Neuron (in vitro differentiated cells): ENCODE results near the gene UGT8.
"Not testable (repeated sequence)": the region's sequence is repeated elsewhere in the genome, so short reads cannot be mapped to it uniquely, and the experiment has no call there.

Experiments
- H2AFZ ChIP-seq: one replicate; pipeline ENCODE4 v1.6.1; 2013; ENCODE audit warnings: low read depth, mild to moderate bottlenecking, inconsistent platforms, low read length, moderate library complexity
- H3K27me3 ChIP-seq: one replicate; pipeline ENCODE4 v1.6.1; 2013; ENCODE audit warnings: low read length; ENCODE audit not compliant: insufficient read depth
- H3K36me3 ChIP-seq: one replicate; pipeline ENCODE4 v1.6.1; 2013; ENCODE audit warnings: low read length; ENCODE audit not compliant: insufficient read depth
- H3K4me1 ChIP-seq: one replicate; pipeline ENCODE4 v1.6.1; 2013; ENCODE audit warnings: low read length; ENCODE audit not compliant: insufficient read depth
- H3K4me3 ChIP-seq: 2 replicates; pipeline ENCODE4 v1.5.1; 2013; ENCODE audit warnings: mild to moderate bottlenecking, low read length, moderate library complexity
- H3K9me3 ChIP-seq: one replicate; pipeline ENCODE4 v1.6.1; 2013; ENCODE audit warnings: low read length

Gene UGT8, protein sequence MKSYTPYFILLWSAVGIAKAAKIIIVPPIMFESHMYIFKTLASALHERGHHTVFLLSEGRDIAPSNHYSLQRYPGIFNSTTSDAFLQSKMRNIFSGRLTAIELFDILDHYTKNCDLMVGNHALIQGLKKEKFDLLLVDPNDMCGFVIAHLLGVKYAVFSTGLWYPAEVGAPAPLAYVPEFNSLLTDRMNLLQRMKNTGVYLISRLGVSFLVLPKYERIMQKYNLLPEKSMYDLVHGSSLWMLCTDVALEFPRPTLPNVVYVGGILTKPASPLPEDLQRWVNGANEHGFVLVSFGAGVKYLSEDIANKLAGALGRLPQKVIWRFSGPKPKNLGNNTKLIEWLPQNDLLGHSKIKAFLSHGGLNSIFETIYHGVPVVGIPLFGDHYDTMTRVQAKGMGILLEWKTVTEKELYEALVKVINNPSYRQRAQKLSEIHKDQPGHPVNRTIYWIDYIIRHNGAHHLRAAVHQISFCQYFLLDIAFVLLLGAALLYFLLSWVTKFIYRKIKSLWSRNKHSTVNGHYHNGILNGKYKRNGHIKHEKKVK

DNA sequence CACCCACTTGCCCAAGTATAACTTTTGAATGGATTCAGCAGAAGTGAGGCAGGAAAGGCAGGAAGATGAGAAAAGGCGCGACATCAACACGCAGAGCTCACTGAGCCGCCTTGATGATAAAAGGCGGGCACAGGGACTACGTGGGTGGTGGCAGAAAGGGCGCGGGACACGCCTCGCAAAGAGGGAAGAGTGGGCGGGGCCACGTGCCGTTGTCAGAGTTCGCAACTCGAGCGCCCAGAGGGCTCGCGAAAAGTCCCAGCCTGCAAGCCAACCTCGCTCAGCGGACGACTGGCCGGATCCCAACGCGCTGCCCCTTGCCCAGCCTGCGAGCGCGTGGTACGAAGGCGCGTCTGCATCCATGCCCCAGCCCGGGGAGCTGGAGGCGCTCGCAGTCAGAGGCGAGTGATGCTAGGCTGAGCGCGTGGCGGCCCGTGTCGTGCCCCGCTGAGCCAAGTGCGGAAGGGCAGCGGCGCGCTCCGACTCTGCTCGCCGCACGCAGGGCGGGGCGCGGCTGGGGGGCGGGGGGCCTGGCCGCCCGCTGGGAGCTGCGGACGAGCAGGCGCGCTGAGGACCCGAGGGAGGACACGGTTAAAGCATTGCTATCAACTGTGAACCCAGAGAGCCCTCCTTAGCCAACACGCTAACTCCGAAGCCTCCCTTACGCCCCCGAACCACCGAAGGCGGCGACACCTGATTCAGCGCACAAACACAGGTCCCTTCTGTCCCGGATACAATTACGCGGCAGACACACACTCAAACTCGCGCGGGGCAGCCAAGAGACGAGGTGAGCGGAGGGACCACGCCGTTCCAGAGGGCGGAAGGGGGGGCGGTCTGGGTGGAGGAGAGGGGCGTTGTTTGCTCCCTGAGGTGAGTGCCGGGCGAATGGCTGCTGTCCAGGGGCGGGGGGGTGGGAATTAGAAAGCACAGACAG, at the start of gene UGT8:
UGT8 (plus strand) TSS at position 617 of the 931 bp plus-strand sequence. CDS start 24,074 bp downstream, outside the sequence.
- no peaks in the 10 kb centered on the region for H3K36me3 ChIP-seq
- peaks cover 15% of the 10 kb centered on the region for H3K4me1 ChIP-seq
- no peaks in the 10 kb centered on the region for H3K9me3 ChIP-seq
- H3K27me3 ChIP-seq, result peaks cover 51% of the 10 kb centered on the region
- H3K4me3 ChIP-seq, result peak within 1 kb of the TSS; percentile 46
- peak within 1 kb of the TSS; percentile 89 for H2AFZ ChIP-seq

- Histone ChIP-seq H3K9me3 (no peaks in the 10 kb centered on the region), H3K4me1 (no peaks in the 10 kb centered on the region), H2AFZ (no peak overlapping the region), H3K4me3 (no peak overlapping the region), H3K36me3 (no peaks in the 10 kb centered on the region), H3K27me3 (no peaks in the 10 kb centered on the region)
These were observed 49.0 kb upstream of the UGT8 start for GRCh38 chr4:114549638-114550037.

GRCh38 chr4:114558446-114559020, 40.1 kb upstream of the UGT8 start:
- Histone ChIP-seq H3K4me3 (no peak overlapping the region), H2AFZ (no peak overlapping the region), H3K27me3 (no peaks in the 10 kb centered on the region), H3K4me1 (no peaks in the 10 kb centered on the region), H3K9me3 (no peaks in the 10 kb centered on the region), H3K36me3 (no peaks in the 10 kb centered on the region)

GRCh38 chr4:114561590-114561989, 37.0 kb upstream of the UGT8 start:
- H3K36me3 ChIP-seq, result no peaks in the 10 kb centered on the region
- no peaks in the 10 kb centered on the region for H3K27me3 ChIP-seq
- no peaks in the 10 kb centered on the region for H3K9me3 ChIP-seq
- H3K4me1 ChIP-seq, result no peaks in the 10 kb centered on the region
- no peak overlapping the region for H3K4me3 ChIP-seq
- no peak overlapping the region for H2AFZ ChIP-seq

DNA sequence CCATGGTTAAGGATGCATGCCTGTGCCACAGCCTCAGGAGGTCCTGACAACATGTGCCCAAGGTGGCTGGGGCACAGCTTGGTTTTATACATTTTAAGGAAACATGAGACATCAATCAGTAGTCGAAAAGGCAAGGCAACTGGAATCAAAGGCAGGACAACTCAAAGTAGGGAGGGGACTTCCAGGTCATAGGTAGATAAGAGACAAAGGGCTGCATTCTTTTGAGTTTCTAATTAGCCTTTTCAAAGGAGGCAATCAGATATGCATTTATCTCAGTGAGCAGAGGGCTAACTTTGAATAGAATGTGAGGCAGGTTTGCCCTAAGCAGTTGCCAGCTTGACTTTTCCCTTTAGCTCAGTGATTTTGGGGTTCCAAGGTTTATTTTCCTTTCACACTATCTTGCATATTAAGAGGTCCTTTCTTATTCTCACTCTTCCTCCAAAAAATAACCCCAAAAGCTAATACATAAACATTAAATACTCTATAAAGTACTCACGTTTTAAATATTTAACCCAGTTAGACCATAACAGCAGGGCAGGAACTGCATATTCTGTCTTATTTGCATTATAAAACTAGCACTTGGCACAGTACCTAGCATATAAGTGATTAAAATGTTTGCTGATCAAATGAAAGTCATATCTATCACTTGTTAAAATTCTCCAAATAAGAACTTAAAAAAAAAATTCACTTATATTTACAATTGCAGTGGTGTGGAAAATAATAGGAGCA, 36.3 kb upstream of the UGT8 start:
- H3K9me3 ChIP-seq, result no peaks in the 10 kb centered on the region
- no peaks in the 10 kb centered on the region for H3K36me3 ChIP-seq
- H3K27me3 ChIP-seq, result no peaks in the 10 kb centered on the region
- no peak overlapping the region for H2AFZ ChIP-seq
- H3K4me1 ChIP-seq, result no peaks in the 10 kb centered on the region
- no peak overlapping the region for H3K4me3 ChIP-seq

- Histone ChIP-seq H3K9me3 (no peaks in the 10 kb centered on the region), H2AFZ (no peak overlapping the region)
These were observed 34.9 kb upstream of the UGT8 start for GRCh38 chr4:114563536-114564315.

GRCh38 chr4:114577386-114577785, 21.2 kb upstream of the UGT8 start:
- H3K27me3 ChIP-seq, result no peaks in the 10 kb centered on the region
- H3K36me3 ChIP-seq, result no peaks in the 10 kb centered on the region
- H3K9me3 ChIP-seq, result no peaks in the 10 kb centered on the region
- H3K4me3 ChIP-seq, result no peak overlapping the region
- no peaks in the 10 kb centered on the region for H3K4me1 ChIP-seq
- no peak overlapping the region for H2AFZ ChIP-seq

More at GRCh38 chr4:114563536-114564315, 34.9 kb upstream of the UGT8 start:
- Histone ChIP-seq H3K36me3 (no peaks in the 10 kb centered on the region), H3K4me1 (no peaks in the 10 kb centered on the region), H3K27me3 (no peaks in the 10 kb centered on the region), H3K4me3 (no peak overlapping the region)

- H3K36me3 ChIP-seq, result no peaks in the 10 kb centered on the region
- H3K4me1 ChIP-seq, result no peaks in the 10 kb centered on the region
- no peak overlapping the region for H3K4me3 ChIP-seq
- no peak overlapping the region for H2AFZ ChIP-seq
- H3K9me3 ChIP-seq, result no peaks in the 10 kb centered on the region
- no peaks in the 10 kb centered on the region for H3K27me3 ChIP-seq
These were observed 16.0 kb upstream of the UGT8 start for GRCh38 chr4:114582621-114583020.

DNA sequence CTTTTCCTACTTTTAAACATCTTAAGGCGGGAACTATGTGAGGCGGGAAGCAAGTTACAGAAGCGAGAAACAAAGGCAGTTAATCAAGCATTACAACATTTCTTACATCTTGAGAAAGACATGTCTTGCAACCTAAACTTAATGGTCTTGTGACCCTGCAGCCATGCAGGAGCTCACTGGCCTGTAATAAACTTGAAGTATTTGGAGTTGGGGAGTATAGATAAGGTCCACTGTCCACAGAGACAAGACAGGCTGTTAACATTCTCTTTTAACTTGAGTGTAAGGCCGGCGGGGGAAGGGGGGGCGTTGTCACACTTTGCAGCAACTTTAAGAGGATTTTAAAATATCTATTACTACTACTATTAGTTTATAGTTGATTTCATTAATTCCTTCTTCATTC, 10.3 kb upstream of the UGT8 start:
- no peaks in the 10 kb centered on the region for H3K9me3 ChIP-seq
- no peak overlapping the region for H2AFZ ChIP-seq
- no peaks in the 10 kb centered on the region for H3K36me3 ChIP-seq
- H3K27me3 ChIP-seq, result peaks cover under 1% of the 10 kb centered on the region
- no peak overlapping the region for H3K4me3 ChIP-seq
- no peaks in the 10 kb centered on the region for H3K4me1 ChIP-seq

- not testable (repeated sequence) for H3K27me3 ChIP-seq, H3K4me1 ChIP-seq, H3K9me3 ChIP-seq, H3K4me3 ChIP-seq, H3K36me3 ChIP-seq, H2AFZ ChIP-seq
These were observed 8.2 kb upstream of the UGT8 start for GRCh38 chr4:114590360-114590759.

GRCh38 chr4:114593526-114593925, 5.1 kb upstream of the UGT8 start:
- no peaks in the 10 kb centered on the region for H3K36me3 ChIP-seq
- no peaks in the 10 kb centered on the region for H3K9me3 ChIP-seq
- no peak overlapping the region for H3K4me3 ChIP-seq
- H2AFZ ChIP-seq, result no peak overlapping the region
- peaks cover 24% of the 10 kb centered on the region for H3K27me3 ChIP-seq
- H3K4me1 ChIP-seq, result peaks cover 6% of the 10 kb centered on the region

- H3K36me3 ChIP-seq, result no peaks in the 10 kb centered on the region
- no peak overlapping the region for H2AFZ ChIP-seq
- no peaks in the 10 kb centered on the region for H3K9me3 ChIP-seq
- H3K4me3 ChIP-seq, result no peak overlapping the region
- peaks cover 37% of the 10 kb centered on the region for H3K27me3 ChIP-seq
- peaks cover 15% of the 10 kb centered on the region for H3K4me1 ChIP-seq
These were observed 3.4 kb upstream of the UGT8 start for GRCh38 chr4:114595207-114595606.
